Chondrocyte (in vitro differentiated cells): Measurements from ENCODE around the gene B3GAT3. TPM values are rescaled to one million over a fixed set of nuclear protein-coding genes. Genes with fewer than 3 reads are reported as not detected.

ENCODE experiments used
- DNase-seq: peaks from one replicate; pipeline ENCODE4 v3.0.0; 2021; ENCODE audit warnings: mixed read lengths, low spot score
- H3K27ac Mint-ChIP-seq: one replicate; pipeline ENCODE4 v1.8.0; 2021; ENCODE audit warnings: mild to moderate bottlenecking, moderate library complexity, mixed read lengths; ENCODE audit not compliant: unreplicated experiment
- H3K27me3 Mint-ChIP-seq: 2 replicates; pipeline ENCODE4 v1.8.0; 2021; ENCODE audit warnings: low read depth, mixed read lengths
- H3K36me3 Mint-ChIP-seq: 2 replicates; pipeline ENCODE4 v1.8.0; 2021; ENCODE audit warnings: low read depth, mixed read lengths
- H3K4me1 Mint-ChIP-seq: 2 replicates; pipeline ENCODE4 v1.8.0; 2021; ENCODE audit warnings: low read depth, mild to moderate bottlenecking, mixed read lengths
- H3K4me3 Mint-ChIP-seq: one replicate; pipeline ENCODE4 v1.8.0; 2021; ENCODE audit warnings: mild to moderate bottlenecking, moderate library complexity, mixed read lengths; ENCODE audit not compliant: unreplicated experiment
- H3K9me3 Mint-ChIP-seq: 2 replicates; pipeline ENCODE4 v1.8.0; 2021; ENCODE audit warnings: low read depth, mixed read lengths
- CTCF ChIP-seq: fragments of 200-600 bp; sonication (generic); IDR thresholded peaks from 2 replicates; pipeline ENCODE4 v1.5.0; 2021; ENCODE audit warnings: antibody characterized with exemption, mild to moderate bottlenecking, moderate library complexity
- total RNA-seq: library from RNA; stranded (reverse); gene quantifications from 3 replicates; pipeline ENCODE4 v1.2.1, GENCODE V29; 2021

The B3GAT3 gene
- total RNA-seq, 1 donor from 2014 or later: 37.7 TPM

- DNase-seq: peak; percentile 72
- Mint-ChIP-seq H3K36me3 (peaks cover 10% of the 10 kb centered on the region), H3K27ac (no peak overlapping the region), H3K4me1 (peaks cover 9% of the 10 kb centered on the region), H3K9me3 (no peaks in the 10 kb centered on the region), H3K27me3 (no peaks in the 10 kb centered on the region), H3K4me3 (no peak overlapping the region)
- TF ChIP-seq CTCF: no peak
Observed at GRCh38 chr11:62580959-62581715, 40.6 kb downstream of the B3GAT3 start.

GRCh38 chr11:62579252-62579651 is 42.5 kb downstream of the B3GAT3 start:
- Mint-ChIP-seq H3K4me1 (peaks cover 24% of the 10 kb centered on the region), H3K27me3 (no peaks in the 10 kb centered on the region), H3K36me3 (peaks cover 11% of the 10 kb centered on the region), H3K27ac (no peak overlapping the region), H3K4me3 (no peak overlapping the region), H3K9me3 (no peaks in the 10 kb centered on the region)
- DNase-seq: no peak
- no peak for TF ChIP-seq CTCF

GRCh38 chr11:62578541-62578940 is 43.2 kb downstream of the B3GAT3 start:
- no peak for TF ChIP-seq CTCF
- Mint-ChIP-seq H3K36me3 (peaks cover 11% of the 10 kb centered on the region), H3K27me3 (no peaks in the 10 kb centered on the region), H3K9me3 (no peaks in the 10 kb centered on the region), H3K27ac (no peak overlapping the region), H3K4me1 (peaks cover 24% of the 10 kb centered on the region), H3K4me3 (no peak overlapping the region)
- peak; percentile 44 for DNase-seq

- H3K4me3 Mint-ChIP-seq: no peak overlapping the region
- peaks cover 34% of the 10 kb centered on the region for H3K4me1 Mint-ChIP-seq
- H3K9me3 Mint-ChIP-seq: no peaks in the 10 kb centered on the region
- peaks cover 14% of the 10 kb centered on the region for H3K36me3 Mint-ChIP-seq
- no peak for TF ChIP-seq CTCF
- DNase-seq: peak; percentile 81
- peak overlapping the region; percentile 66 for H3K27ac Mint-ChIP-seq
- H3K27me3 Mint-ChIP-seq: no peaks in the 10 kb centered on the region
Observed at GRCh38 chr11:62577046-62577714, 44.6 kb downstream of the B3GAT3 start.

- peak; percentile 79 for DNase-seq
- Mint-ChIP-seq H3K27ac (peak overlapping the region; percentile 74), H3K4me3 (peak overlapping the region; percentile 99), H3K27me3 (no peaks in the 10 kb centered on the region), H3K36me3 (peaks cover 21% of the 10 kb centered on the region), H3K9me3 (no peaks in the 10 kb centered on the region), H3K4me1 (peaks cover 47% of the 10 kb centered on the region)
- no peak for TF ChIP-seq CTCF
Observed at GRCh38 chr11:62575837-62576236, 45.9 kb downstream of the B3GAT3 start.
